ENCODE measurements around the gene GRIK4. TPM values are rescaled to one million over a fixed set of nuclear protein-coding genes. Genes with fewer than 3 reads are reported as not detected.

The GRIK4 gene
- total and polyA plus RNA-seq, 2 of the 4 experiments (the other 2 are of a cell fraction), result 0.18 to 0.38 TPM

- no peak overlapping the region for H3K23ac ChIP-seq (ENCODE audit: low read depth, low read length)
- H3K27ac ChIP-seq (ENCODE audit: insufficient read depth, low read length), result no peak overlapping the region
- no peak overlapping the region for H3K18ac ChIP-seq (ENCODE audit: low read depth, low read length)
- H3K4me1 ChIP-seq (ENCODE audit: control insufficient read depth, insufficient read depth, low read length), result no peaks in the 10 kb centered on the region
- no peak overlapping the region for H4K91ac ChIP-seq (ENCODE audit: insufficient read depth, low read depth, low read length)
- H3K14ac ChIP-seq (replicated peaks; ENCODE audit: low read depth, low read length), result no peak overlapping the region
- H4K20me1 ChIP-seq (ENCODE audit: insufficient read depth, low read length), result no peaks in the 10 kb centered on the region
- H3K9ac ChIP-seq (ENCODE audit: low read depth, low read length), result no peak overlapping the region
- no peak overlapping the region for H4K8ac ChIP-seq (ENCODE audit: low read depth in 2 of 2, low read length in 2 of 2)
- WGBS, 2 experiments (ENCODE audit: extremely low coverage in 2 of 2, insufficient read length in 1 of 2), result no CpG with 5 or more reads among the region's 1 CpG
- H3K36me3 ChIP-seq (ENCODE audit: control insufficient read depth, insufficient read depth, low read length), result no peaks in the 10 kb centered on the region
- peaks cover 2% of the 10 kb centered on the region for H3K27me3 ChIP-seq (ENCODE audit: control insufficient read depth, insufficient read depth, low read length)
- intact Hi-C loops (cut with micrococcal nuclease), result no loop called here
- H3K4ac ChIP-seq (ENCODE audit: low read depth, low read length), result no peak overlapping the region
- dilution Hi-C loops (cut with HindIII; ENCODE audit: low sequenced_read_pairs, unreplicated experiment), result no loop called here
- no peak overlapping the region for H3K56ac ChIP-seq (ENCODE audit: extremely low read depth, insufficient read depth, low read length)
- no peak overlapping the region for H2AFZ ChIP-seq (replicated peaks; ENCODE audit: low read length, poor library complexity)
- in situ Hi-C loops (cut with MboI; ENCODE audit: low sequenced_read_pairs), result no loop called here
- DNase-seq (no peak), ATAC-seq (ENCODE audit: low read depth) (no peak)
- BruUV-seq (replicated peaks), result no TSS peak
- H3K4me2 ChIP-seq (ENCODE audit: low read depth, low read length), result no peak overlapping the region
- no peak overlapping the region for H2BK120ac ChIP-seq (ENCODE audit: low read depth, low read length)
- H3K9me3 ChIP-seq (ENCODE audit: control insufficient read depth, insufficient read depth, low read length), result no peaks in the 10 kb centered on the region
- H2BK15ac ChIP-seq (ENCODE audit: low read depth, low read length), result no peak overlapping the region
- ChIA-PET POLR2A (ENCODE audit: unreplicated experiment) (no interaction called here), CTCF (no interaction called here)
- H2AK5ac ChIP-seq (ENCODE audit: low read depth, low read length), result no peak overlapping the region
- no peak overlapping the region for H2BK20ac ChIP-seq (ENCODE audit: low read depth, low read length)
- no peak overlapping the region for H2BK5ac ChIP-seq (ENCODE audit: low read depth, low read length, poor library complexity, severe bottlenecking)
- no peak overlapping the region for H2AK9ac ChIP-seq (replicated peaks; ENCODE audit: low read depth, low read length, poor library complexity)
- H4K5ac ChIP-seq (ENCODE audit: low read depth, low read length), result no peak overlapping the region
- H3K4me3 ChIP-seq (ENCODE audit: insufficient read depth, low read depth, low read length), result no peak overlapping the region
- TF ChIP-seq SMC3 (IDR thresholded peaks at IDR 0.05; ENCODE audit: low read depth, low read length) (no peak), NFE2L2 (IDR thresholded peaks at IDR 0.05; ENCODE audit: low read depth, low read length) (no peak), RAD21 (IDR thresholded peaks at IDR 0.05; ENCODE audit: low read length) (no peak), MAFK (IDR thresholded peaks at IDR 0.05; ENCODE audit: low read depth, low read length) (no peak), MXI1 (IDR thresholded peaks at IDR 0.05; ENCODE audit: borderline replicate concordance, low read depth, low read length) (no peak), CEBPB (IDR thresholded peaks at IDR 0.05; ENCODE audit: low read depth, low read length) (no peak), CTCF (conservative IDR thresholded peaks at IDR 0.05; ENCODE audit: low read depth, low read length) (no peak), MAZ (IDR thresholded peaks at IDR 0.05; ENCODE audit: borderline replicate concordance, low read depth, low read length) (no peak)
- H3K9me1 ChIP-seq (ENCODE audit: insufficient read depth, low read length), result no peaks in the 10 kb centered on the region
- no peaks in the 10 kb centered on the region for H3K79me1 ChIP-seq (ENCODE audit: low read depth in 1 of 2, low read length in 2 of 2)
Measured at GRCh38 chr11:120857508-120857907, 346.0 kb downstream of the GRIK4 start.
